Mesodermal cell (in vitro differentiated cells): ENCODE measurements around the gene SDHB.

Source experiments
- H3K27ac ChIP-seq: 2 replicates; pipeline ENCODE4 v1.7.0; 2013; ENCODE audit warnings: mild to moderate bottlenecking, low read depth, low read length, moderate library complexity; ENCODE audit not compliant: severe bottlenecking
- H3K36me3 ChIP-seq: 2 replicates; pipeline ENCODE4 v1.7.1; 2013; ENCODE audit warnings: mild to moderate bottlenecking, low read length, moderate library complexity; ENCODE audit not compliant: control insufficient read depth, insufficient read depth
- H3K4me1 ChIP-seq: one replicate; pipeline ENCODE4 v1.7.1; 2013; ENCODE audit warnings: mild to moderate bottlenecking, low read length; ENCODE audit not compliant: insufficient read depth, control insufficient read depth, poor library complexity, severe bottlenecking
- H3K4me3 ChIP-seq: 2 replicates; pipeline ENCODE4 v1.7.0; 2013; ENCODE audit warnings: low read length, control low read depth, mild to moderate bottlenecking; ENCODE audit not compliant: insufficient read depth, poor library complexity, severe bottlenecking; ENCODE audit errors: extremely low read depth
- H3K9me3 ChIP-seq: 2 replicates; pipeline ENCODE4 v1.7.1; 2013; ENCODE audit warnings: mild to moderate bottlenecking, low read length, moderate library complexity; ENCODE audit not compliant: control insufficient read depth
- WGBS, 2 experiments: methylation state at CpG; one replicate each; pipeline ENCODE4 v1.1.5; 2013; ENCODE audit warnings: missing lambda C conversion rate in 2 of 2; ENCODE audit not compliant: insufficient coverage in 2 of 2; 5-methylcytosine and 5-hydroxymethylcytosine counted together

The SDHB gene

DNA sequence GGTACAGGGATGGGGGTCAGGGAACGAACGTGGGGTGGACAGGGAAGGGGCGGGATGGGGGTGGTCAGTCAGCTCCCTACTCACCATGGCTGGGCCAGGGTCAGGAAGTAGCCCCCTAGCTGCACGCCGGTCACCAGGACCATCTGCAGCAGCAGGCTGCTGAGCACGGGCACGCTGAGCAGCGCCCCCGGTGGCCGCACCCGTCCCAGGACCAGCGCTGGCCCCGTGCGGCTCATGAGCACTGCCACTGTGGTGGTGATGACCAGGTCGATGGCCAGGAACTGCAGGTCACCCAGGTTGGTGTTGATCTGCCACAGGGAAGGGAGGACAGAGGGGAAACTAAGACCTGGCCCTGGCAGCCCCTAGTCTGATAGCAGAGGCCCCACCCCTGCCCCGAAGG lies 66.9 kb downstream of the SDHB start:
- no peaks in the 10 kb centered on the region for H3K9me3 ChIP-seq
- peaks cover 3% of the 10 kb centered on the region for H3K4me1 ChIP-seq
- no peak overlapping the region for H3K4me3 ChIP-seq
- H3K27ac ChIP-seq = no peak overlapping the region
- H3K36me3 ChIP-seq = peaks cover 21% of the 10 kb centered on the region
- 29 to 37% methylated on average over 15 to 16 of the region's 16 CpGs for WGBS, 2 experiments

- WGBS, 2 experiments = 87 to 91% methylated on average over 12 to 14 of the region's 23 CpGs
- peaks cover 21% of the 10 kb centered on the region for H3K36me3 ChIP-seq
- no peaks in the 10 kb centered on the region for H3K9me3 ChIP-seq
- peaks cover 3% of the 10 kb centered on the region for H3K4me1 ChIP-seq
- H3K4me3 ChIP-seq = no peak overlapping the region
- no peak overlapping the region for H3K27ac ChIP-seq
These were observed 67.3 kb downstream of the SDHB start for GRCh38 chr1:16986560-16986959.

DNA sequence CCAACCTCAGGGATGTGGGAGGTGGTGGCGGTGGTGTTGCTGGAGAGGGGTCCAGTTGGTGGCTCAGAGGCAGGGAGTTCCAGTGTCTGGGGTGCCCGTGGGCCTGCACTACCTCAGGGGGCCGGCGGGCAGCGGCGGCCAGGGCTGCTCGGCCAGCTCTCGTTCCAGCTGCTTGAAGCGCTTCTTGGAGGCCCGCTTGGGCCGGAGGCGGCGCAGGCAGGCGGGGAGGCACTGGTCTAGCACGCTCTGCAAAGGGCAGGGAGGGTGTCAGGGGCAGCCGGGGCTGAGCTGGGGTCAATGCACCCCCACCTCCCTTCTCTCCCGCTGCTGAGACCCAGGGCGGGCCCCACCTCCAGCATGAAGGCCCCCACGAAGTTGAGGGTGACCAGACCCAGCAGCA lies 67.7 kb downstream of the SDHB start:
- H3K36me3 ChIP-seq = peaks cover 21% of the 10 kb centered on the region
- peaks cover 3% of the 10 kb centered on the region for H3K4me1 ChIP-seq
- H3K4me3 ChIP-seq = no peak overlapping the region
- 90 to 91% methylated on average over 11 to 17 of the region's 19 CpGs for WGBS, 2 experiments
- no peak overlapping the region for H3K27ac ChIP-seq
- H3K9me3 ChIP-seq = no peaks in the 10 kb centered on the region

DNA sequence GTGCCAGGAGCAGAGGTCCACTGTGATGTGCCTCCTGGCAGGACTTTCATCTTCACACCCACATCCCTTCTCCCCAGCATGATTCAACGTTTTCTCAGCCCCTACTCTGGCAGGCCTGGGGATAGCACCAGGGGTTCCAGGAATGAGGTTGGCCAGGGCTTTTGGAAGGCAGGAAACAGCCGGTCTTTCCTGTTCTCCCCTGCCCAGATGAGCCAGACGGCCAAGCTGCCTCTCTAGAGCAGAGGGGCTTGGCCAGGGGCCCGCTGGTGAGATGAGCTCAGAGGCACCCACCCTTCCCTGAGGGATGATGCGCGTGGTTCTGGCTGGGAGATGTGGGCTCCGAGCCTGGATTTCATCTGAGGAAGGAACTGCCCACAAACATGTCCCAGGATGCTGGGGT lies 69.1 kb downstream of the SDHB start:
- no peak overlapping the region for H3K4me3 ChIP-seq
- peaks cover 8% of the 10 kb centered on the region for H3K4me1 ChIP-seq
- no peaks in the 10 kb centered on the region for H3K9me3 ChIP-seq
- peaks cover 21% of the 10 kb centered on the region for H3K36me3 ChIP-seq
- WGBS, 2 experiments = 74 to 75% methylated on average over 6 of the region's 7 CpGs
- no peak overlapping the region for H3K27ac ChIP-seq

DNA sequence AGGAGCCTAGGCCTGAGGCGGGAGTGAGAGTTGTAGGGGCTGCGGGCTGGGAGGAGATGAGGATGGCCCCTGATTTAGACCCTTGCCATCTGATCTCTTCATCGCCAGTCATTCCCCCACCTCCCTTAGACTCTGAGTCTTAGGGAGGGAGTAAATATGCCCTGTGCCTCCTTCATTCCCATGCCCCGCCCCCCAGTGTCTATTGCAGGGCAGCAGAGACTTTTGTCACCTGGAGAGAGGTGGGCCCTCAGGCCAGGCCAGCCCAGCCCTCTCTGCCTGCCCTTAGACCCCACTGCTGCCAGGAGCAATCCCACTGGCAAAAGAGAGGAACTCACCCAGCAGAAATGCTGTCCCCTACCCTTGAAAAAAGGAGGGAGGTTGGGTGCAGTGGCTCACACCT lies 70.2 kb downstream of the SDHB start:
- Histone ChIP-seq H3K9me3 (no peaks in the 10 kb centered on the region), H3K27ac (no peak overlapping the region), H3K36me3 (peaks cover 21% of the 10 kb centered on the region), H3K4me1 (peaks cover 15% of the 10 kb centered on the region), H3K4me3 (no peak overlapping the region)
- WGBS, 2 experiments = 83 to 100% methylated on average over 1 of the region's 4 CpGs

DNA sequence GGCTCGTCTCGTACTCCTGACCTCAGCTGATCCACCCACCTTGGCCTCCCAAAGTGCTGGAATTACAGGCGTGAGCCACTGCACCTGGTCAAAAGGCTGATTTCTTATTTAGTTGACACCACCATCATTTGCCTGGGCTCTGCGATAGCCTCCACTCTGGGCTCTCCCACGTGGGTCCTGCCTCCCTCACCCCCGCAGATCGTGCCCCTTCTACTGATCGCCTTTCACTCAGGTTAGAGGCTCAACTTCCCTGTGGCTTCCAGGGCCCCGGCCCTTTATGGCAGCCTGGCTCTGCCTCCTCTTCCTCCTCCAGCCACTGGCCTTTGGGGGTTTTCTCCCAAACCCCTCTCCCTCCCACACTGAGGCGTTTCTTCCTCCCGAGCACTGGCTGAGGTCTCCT lies 70.9 kb downstream of the SDHB start:
- Histone ChIP-seq H3K27ac (no peak overlapping the region), H3K36me3 (peaks cover 17% of the 10 kb centered on the region), H3K4me3 (no peak overlapping the region), H3K4me1 (peaks cover 19% of the 10 kb centered on the region), H3K9me3 (no peaks in the 10 kb centered on the region)
- whole genome bisulfite sequencing, 2 experiments = 82 to 87% methylated on average over 10 to 11 of the region's 11 CpGs

- H3K27ac ChIP-seq = peak overlapping the region; percentile 51
These were observed 72.5 kb downstream of the SDHB start for GRCh38 chr1:16981269-16981849.

GRCh38 chr1:16980473-16981268 lies 73.2 kb downstream of the SDHB start, which contains the start of gene MFAP2:
Gene MFAP2 (minus strand): TSS chr1:16980620. CDS start chr1:16978273, 2,347 bp downstream.
- 14 to 29% methylated on average over 16 to 32 of the region's 53 CpGs for WGBS, 2 experiments
- H3K4me3 ChIP-seq = peak within 1 kb of the TSS; percentile 72
- no peaks in the 10 kb centered on the region for H3K9me3 ChIP-seq
- peaks cover 19% of the 10 kb centered on the region for H3K4me1 ChIP-seq
- H3K36me3 ChIP-seq = peaks cover 25% of the 10 kb centered on the region
- H3K27ac ChIP-seq = peak within 1 kb of the TSS; percentile 71

More at GRCh38 chr1:16981269-16981849, 72.5 kb downstream of the SDHB start:
- peaks cover 19% of the 10 kb centered on the region for H3K4me1 ChIP-seq
- H3K4me3 ChIP-seq = no peak overlapping the region
- WGBS, 2 experiments = 77 to 85% methylated on average over 7 of the region's 10 CpGs
- peaks cover 20% of the 10 kb centered on the region for H3K36me3 ChIP-seq
- no peaks in the 10 kb centered on the region for H3K9me3 ChIP-seq

DNA sequence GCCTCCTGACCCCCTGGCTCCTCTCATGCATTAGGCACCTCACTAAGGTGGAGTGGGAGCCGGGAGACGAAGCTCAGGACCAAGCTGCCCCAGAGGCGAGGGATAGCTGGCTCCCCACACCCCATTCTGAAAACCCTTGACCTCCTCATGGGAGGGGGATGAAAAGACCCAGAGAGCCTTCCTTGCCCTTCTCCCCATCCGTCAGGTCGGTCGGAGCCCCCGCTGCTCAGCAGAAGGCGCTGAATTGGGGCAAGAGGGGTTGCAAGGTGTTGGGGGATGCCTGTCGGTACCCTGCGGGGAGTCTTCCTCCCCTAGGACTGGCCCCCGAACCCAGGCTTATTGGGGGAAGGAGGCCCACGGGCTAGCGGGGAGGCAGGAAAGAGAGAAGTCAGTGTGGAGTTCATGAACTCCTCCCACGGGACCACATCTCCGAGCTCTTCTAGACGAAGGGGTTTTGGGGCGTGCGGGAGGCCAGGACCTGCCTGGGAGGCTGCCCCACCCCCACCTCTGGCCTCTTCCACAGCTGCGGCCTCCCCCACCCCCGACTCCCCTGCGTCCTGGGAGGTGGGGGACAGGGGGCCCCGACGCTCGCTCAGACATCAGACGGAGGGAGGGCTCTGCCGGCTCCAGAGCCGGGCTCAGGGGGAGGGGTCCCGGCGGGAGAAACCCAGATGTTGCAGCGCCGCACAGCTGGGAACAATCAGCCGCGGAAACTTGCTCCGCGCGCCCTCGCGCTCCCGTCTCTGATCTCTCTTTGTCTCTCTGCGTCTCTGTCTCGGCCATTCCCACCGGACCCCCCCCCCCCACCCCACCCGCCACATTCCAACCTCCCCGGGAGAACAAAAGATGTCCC lies 74.1 kb downstream of the SDHB start:
- Histone ChIP-seq H3K9me3 (no peaks in the 10 kb centered on the region), H3K4me3 (peak overlapping the region; percentile 72), H3K36me3 (peaks cover 26% of the 10 kb centered on the region), H3K4me1 (peaks cover 19% of the 10 kb centered on the region), H3K27ac (peak overlapping the region; percentile 71)
- WGBS, 2 experiments = 1 to 7% methylated on average over 12 of the region's 44 CpGs

- Histone ChIP-seq H3K36me3 (peaks cover 26% of the 10 kb centered on the region), H3K4me3 (peak overlapping the region; percentile 72), H3K27ac (no peak overlapping the region), H3K9me3 (no peaks in the 10 kb centered on the region), H3K4me1 (peaks cover 19% of the 10 kb centered on the region)
- 60 to 62% methylated on average over 15 to 19 of the region's 20 CpGs for WGBS, 2 experiments
These were observed 75.0 kb downstream of the SDHB start for GRCh38 chr1:16978567-16979474.
